Mononuclear cell (primary cell): Measurements from ENCODE around the gene DNAJB11. TPM values are rescaled to one million over a fixed set of nuclear protein-coding genes. Genes with fewer than 3 reads are reported as not detected.
"Not testable (repeated sequence)": the region's sequence is repeated elsewhere in the genome, so short reads cannot be mapped to it uniquely, and the experiment has no call there.

Source experiments
- H3K27me3 ChIP-seq: 2 replicates; pipeline ENCODE4 v1.6.0; 2011; ENCODE audit warnings: low read length, control low read depth; ENCODE audit not compliant: insufficient read depth
- H3K4me1 ChIP-seq: 2 replicates; pipeline ENCODE4 v1.5.1; 2011; ENCODE audit warnings: mild to moderate bottlenecking, low read length, control low read depth; ENCODE audit not compliant: insufficient read depth
- H3K4me3 ChIP-seq: 2 replicates; pipeline ENCODE4 v1.5.1; 2011; ENCODE audit warnings: mild to moderate bottlenecking, low read length, moderate library complexity
- H3K9me3 ChIP-seq: 2 replicates; pipeline ENCODE4 v1.5.1; 2011; ENCODE audit warnings: low read depth, mild to moderate bottlenecking, control low read depth, low read length
- total RNA-seq: library from RNA; depleted of rRNA; stranded (reverse); fragments of >200 nt; gene quantifications from one replicate; pipeline ENCODE4 v1.2.3, GENCODE V29; 2012

DNAJB11 gene
- total RNA-seq: 44.3 TPM

DNA sequence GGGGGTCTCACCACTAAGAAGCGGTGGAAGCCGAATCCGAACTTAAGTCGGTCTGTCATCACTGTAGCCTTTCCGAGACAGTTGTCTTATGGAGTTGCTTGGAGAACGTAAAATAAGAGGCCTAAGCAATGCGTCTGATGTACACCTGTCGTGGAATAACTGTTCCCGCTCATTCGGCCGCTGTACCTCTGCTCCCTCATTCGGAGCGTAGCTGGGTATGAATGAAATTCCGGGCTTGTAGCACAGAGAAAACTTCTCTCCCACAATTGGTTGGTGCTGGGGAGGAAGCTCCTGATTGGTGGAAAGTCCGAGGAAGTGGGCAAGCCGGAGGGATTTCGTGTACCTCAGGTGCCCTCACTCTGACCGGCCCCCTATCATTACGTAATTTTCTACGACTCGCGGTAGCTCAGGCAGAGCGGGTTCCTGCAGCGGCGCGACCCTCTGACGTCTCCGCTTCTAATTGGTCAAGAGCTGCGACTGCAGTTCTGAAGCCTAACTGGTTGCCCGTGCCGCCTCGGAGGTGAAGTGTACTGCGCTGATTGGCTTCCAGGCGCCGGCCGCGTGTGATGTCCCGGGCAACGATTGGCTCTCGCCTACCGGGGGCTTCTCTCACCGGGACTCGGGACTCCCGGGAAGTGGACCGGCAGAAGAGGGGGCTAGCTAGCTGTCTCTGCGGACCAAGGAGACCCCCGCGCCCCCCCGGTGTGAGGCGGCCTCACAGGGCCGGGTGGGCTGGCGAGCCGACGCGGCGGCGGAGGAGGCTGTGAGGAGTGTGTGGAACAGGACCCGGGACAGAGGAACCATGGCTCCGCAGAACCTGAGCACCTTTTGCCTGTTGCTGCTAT, at the start of gene DNAJB11:
Gene DNAJB11, plus strand, starts transcription at position 625 of the 845 bp plus-strand sequence. Its CDS starts 178 bp downstream, at position 803.
- Histone ChIP-seq H3K4me1 (peaks cover 39% of the 10 kb centered on the region), H3K27me3 (no peaks in the 10 kb centered on the region), H3K4me3 (peak within 1 kb of the TSS; percentile 73), H3K9me3 (no peaks in the 10 kb centered on the region)

- no peaks in the 10 kb centered on the region for H3K27me3 ChIP-seq
- H3K4me3 ChIP-seq: no peak overlapping the region
- H3K4me1 ChIP-seq: peaks cover 28% of the 10 kb centered on the region
- H3K9me3 ChIP-seq: no peaks in the 10 kb centered on the region
Measured at GRCh38 chr3:186520957-186521842, 49.3 kb upstream of the DNAJB11 start.

GRCh38 chr3:186523022-186523421, 47.5 kb upstream of the DNAJB11 start:
- peaks cover 27% of the 10 kb centered on the region for H3K4me1 ChIP-seq
- no peaks in the 10 kb centered on the region for H3K27me3 ChIP-seq
- no peaks in the 10 kb centered on the region for H3K9me3 ChIP-seq
- H3K4me3 ChIP-seq: no peak overlapping the region

GRCh38 chr3:186523434-186523833, 47.1 kb upstream of the DNAJB11 start:
- no peak overlapping the region for H3K4me3 ChIP-seq
- no peaks in the 10 kb centered on the region for H3K27me3 ChIP-seq
- H3K4me1 ChIP-seq: peaks cover 23% of the 10 kb centered on the region
- H3K9me3 ChIP-seq: no peaks in the 10 kb centered on the region

GRCh38 chr3:186524616-186525015, 45.9 kb upstream of the DNAJB11 start:
- H3K4me3 ChIP-seq: no peak overlapping the region
- no peaks in the 10 kb centered on the region for H3K9me3 ChIP-seq
- H3K27me3 ChIP-seq: no peaks in the 10 kb centered on the region
- H3K4me1 ChIP-seq: peaks cover 19% of the 10 kb centered on the region

- Histone ChIP-seq H3K4me3 (no peak overlapping the region), H3K27me3 (no peaks in the 10 kb centered on the region), H3K9me3 (no peaks in the 10 kb centered on the region), H3K4me1 (peaks cover 17% of the 10 kb centered on the region)
Measured at GRCh38 chr3:186525369-186526255, 44.9 kb upstream of the DNAJB11 start.

DNA sequence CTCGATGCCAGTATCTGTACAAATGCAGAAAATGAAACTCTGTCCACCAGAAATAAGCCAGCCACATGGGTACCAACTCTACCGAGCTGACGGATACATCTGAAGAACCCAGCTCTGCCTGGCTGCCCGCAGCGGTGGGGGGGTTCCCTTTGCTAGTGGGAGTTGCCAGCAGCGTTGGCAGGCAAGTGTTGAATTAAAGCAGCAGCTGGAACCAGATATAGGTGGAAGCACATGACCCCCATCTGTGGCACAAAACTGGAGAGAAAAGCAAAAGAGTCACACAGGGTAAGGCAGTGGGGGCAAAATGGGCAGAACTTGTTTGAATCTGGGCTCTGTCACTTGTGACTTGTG, 44.3 kb upstream of the DNAJB11 start:
- Histone ChIP-seq H3K27me3 (no peaks in the 10 kb centered on the region), H3K9me3 (no peaks in the 10 kb centered on the region), H3K4me1 (peaks cover 16% of the 10 kb centered on the region), H3K4me3 (no peak overlapping the region)

DNA sequence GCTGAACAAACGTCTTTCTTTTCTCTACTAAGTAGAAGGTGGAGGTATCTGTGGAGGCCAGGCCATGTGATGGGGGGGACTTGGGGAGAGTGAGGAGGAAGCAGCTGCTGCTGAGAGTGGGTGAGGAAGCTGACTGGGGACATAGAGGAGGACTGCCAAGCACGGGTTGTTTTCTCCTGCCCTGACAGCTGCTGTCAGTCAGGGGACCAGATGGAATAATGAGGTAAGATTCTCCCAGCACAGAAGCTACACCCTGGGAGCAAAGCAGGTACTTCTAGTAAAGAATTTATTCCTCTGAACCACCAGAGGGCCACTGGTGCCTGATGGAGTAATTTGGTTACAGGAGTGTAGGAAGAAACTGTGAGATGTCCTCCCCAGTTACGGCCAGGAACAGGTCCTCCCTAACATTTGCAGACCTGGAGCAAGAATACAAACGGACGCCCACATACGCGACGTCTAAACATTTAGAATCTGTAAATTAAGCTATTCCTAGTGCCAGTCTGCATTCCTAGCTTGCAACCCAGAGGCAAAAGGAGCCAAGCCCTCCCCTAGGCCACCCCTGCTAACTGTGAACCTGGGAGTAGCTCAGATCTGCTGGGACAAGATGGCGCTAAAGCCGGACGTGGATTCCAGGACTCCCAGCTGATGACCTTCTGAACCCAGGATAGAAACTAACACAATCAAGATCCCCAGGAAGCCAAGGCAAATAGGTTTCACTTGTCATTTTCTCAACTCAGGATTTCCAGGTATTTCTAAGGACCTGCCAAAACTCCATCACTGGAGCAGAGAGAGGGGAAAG, 41.1 kb upstream of the DNAJB11 start:
- Histone ChIP-seq H3K4me3 (no peak overlapping the region), H3K9me3 (no peaks in the 10 kb centered on the region), H3K4me1 (peaks cover 30% of the 10 kb centered on the region), H3K27me3 (no peaks in the 10 kb centered on the region)

- H3K9me3 ChIP-seq: no peaks in the 10 kb centered on the region
- peaks cover 33% of the 10 kb centered on the region for H3K4me1 ChIP-seq
- H3K27me3 ChIP-seq: no peaks in the 10 kb centered on the region
- no peak overlapping the region for H3K4me3 ChIP-seq
Measured at GRCh38 chr3:186530415-186530814, 40.1 kb upstream of the DNAJB11 start.

DNA sequence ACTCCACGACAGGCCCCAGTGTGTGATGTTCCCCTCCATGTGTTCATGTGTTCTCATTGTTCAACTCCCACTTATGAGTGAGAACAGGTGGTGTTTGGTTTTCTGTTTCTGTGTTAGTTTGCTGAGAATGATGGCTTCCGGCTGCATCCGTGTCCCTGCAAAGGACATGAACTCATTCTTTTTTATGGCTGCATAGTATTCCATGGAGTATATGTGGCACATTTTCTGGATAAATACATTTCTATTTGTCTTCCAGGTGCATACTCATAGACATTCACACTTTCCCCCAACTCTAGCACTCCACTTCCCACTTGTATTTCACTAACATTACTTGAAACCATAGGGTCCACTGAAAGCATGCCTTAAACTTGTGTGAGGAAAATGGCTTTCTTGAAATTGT, 38.8 kb upstream of the DNAJB11 start:
- H3K4me3 ChIP-seq: not testable (repeated sequence)
- H3K4me1 ChIP-seq: peaks cover 33% of the 10 kb centered on the region

DNA sequence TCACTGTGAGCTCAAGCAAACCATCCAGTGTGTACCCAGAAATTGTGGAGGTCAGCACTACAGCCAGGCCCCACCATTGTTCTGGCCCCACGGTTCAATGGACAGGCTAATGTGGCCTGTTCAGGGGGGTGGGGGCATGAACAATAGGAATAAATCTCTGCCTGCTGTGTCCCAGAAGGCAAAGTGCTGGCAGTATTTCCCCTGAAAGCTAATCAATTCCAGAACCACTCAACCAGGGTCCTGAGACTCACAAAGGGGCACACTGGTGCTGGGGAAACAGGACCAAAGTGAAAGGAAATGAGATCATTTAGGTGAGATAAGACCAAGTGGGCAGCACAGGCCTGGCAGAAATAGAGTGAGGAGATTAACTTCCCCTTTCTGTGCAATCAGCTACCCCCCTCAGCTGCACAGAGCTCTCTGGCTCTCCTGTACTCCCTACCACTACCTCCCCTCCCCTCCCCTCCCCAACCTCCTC, 37.9 kb upstream of the DNAJB11 start:
- Histone ChIP-seq H3K4me3 (no peak overlapping the region), H3K9me3 (no peaks in the 10 kb centered on the region), H3K27me3 (no peaks in the 10 kb centered on the region), H3K4me1 (peaks cover 33% of the 10 kb centered on the region)

More for the DNA sequence above, 38.8 kb upstream of the DNAJB11 start:
- H3K9me3 ChIP-seq, H3K27me3 ChIP-seq: not testable (repeated sequence)

GRCh38 chr3:186534113-186534669, 36.3 kb upstream of the DNAJB11 start:
- H3K4me3 ChIP-seq: no peak overlapping the region
- H3K4me1 ChIP-seq: peaks cover 31% of the 10 kb centered on the region
- H3K9me3 ChIP-seq: no peaks in the 10 kb centered on the region
- no peaks in the 10 kb centered on the region for H3K27me3 ChIP-seq

DNA sequence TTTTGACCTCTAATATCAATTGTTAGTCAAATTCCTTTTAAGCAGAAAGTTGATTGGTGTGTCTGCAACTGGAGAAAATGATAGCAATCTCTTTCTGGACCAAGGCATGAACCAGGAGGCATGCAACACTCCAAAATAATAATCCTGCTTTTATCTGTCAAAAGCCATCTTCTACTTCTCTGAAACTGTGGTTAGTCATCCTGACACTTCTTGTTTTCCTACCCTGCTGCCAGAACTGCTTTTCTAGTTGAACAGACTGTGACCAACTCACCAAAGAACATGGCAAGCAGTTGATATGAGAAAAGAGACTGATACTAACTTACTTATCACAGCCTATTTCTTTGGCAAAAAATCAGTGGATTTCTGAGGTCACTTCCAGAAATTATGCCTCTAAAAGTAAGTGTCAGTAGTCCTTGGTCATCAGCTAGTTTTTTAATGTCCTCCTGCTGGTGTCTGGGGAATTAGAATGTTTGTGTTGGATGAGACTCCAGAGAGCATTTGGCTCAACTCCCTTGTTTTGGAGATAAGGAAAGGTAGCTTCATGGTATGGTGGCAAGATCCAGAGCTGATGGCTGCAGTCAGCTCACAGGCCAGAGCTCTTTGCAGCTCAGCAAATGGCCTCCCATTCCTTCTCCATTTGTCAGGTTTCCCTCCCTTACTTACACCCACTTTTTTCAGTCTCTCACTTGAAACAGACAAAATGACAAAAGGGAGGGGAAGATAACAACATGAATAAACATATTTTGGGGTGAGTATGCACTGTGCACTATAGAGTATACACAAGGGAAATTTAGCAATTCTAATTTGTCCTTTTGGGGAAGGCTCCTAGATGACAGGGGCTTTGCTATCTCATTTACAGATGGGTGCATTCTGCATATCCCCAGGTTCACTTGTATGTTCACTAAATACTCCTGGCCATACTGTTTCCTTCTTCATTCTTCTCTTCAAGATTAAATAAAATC, 33.4 kb upstream of the DNAJB11 start:
- Histone ChIP-seq H3K9me3 (no peaks in the 10 kb centered on the region), H3K27me3 (no peaks in the 10 kb centered on the region), H3K4me3 (no peak overlapping the region), H3K4me1 (peaks cover 24% of the 10 kb centered on the region)
